Activated T-helper 2 cell treated with anti-CD3 and anti-CD28 coated beads, Interferon-gamma antibody, Interleukin-2, Interleukin-4, amounts not matched to agents 10 μg/mL and 5 μg/mL and 100 μg/mL, durations not matched to agents 14 hours and 24 hours and 36 hours (primary cell): ENCODE measurements around the gene AUTS2. TPM values are rescaled to one million over a fixed set of nuclear protein-coding genes. Genes with fewer than 3 reads are reported as not detected.
"Not testable (repeated sequence)": the region's sequence is repeated elsewhere in the genome, so short reads cannot be mapped to it uniquely, and the experiment has no call there.

Source experiments
- DNase-seq: peaks from one replicate; pipeline ENCODE4 v3.0.0; 2021; ENCODE audit warnings: low spot score
- H3K27ac Mint-ChIP-seq: one replicate; pipeline ENCODE4 v1.8.0; 2021; ENCODE audit warnings: mixed read lengths
- H3K27me3 Mint-ChIP-seq: one replicate; pipeline ENCODE4 v1.8.0; 2021; ENCODE audit warnings: low read depth, mixed read lengths
- H3K36me3 Mint-ChIP-seq: one replicate; pipeline ENCODE4 v1.8.0; 2021; ENCODE audit warnings: low read depth, mixed read lengths
- H3K4me1 Mint-ChIP-seq: one replicate; pipeline ENCODE4 v1.8.0; 2021; ENCODE audit warnings: low read depth, mixed read lengths
- H3K4me3 Mint-ChIP-seq: one replicate; pipeline ENCODE4 v1.8.0; 2021; ENCODE audit warnings: low read depth, mild to moderate bottlenecking, moderate library complexity, mixed read lengths
- H3K9me3 Mint-ChIP-seq: one replicate; pipeline ENCODE4 v1.8.0; 2021; ENCODE audit warnings: mixed read lengths
- intact Hi-C: fragments of 100-400 bp; cut with micrococcal nuclease; formaldehyde crosslinking; loops from one replicate; pipeline ENCODE4 v1.15.1; 2023
- total RNA-seq: library from RNA; stranded (reverse); gene quantifications from 2 replicates; pipeline ENCODE4 v1.2.3, GENCODE V29; 2022

The AUTS2 gene
- total RNA-seq, 1 donor from 2014 or later = 1.1 TPM

DNA sequence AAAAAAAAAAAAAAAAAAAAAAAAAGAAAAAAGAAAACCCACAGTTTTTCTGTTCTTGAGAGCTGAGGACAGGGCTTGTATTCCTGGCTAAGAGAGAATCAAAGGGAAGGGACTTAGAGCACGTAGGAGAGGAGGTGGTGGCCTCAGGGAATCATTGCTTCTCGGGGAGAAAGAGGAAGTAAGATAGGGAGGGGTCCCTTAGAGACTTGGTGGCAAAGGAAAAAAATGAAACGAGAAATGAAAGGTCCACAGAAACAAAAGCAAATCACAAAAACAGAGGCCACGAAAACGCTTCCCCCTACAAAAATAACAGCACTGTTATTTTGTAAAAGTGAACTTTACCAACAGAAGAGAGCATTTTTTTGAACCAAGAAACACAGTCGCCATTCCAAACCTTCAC lies 1210.6 kb downstream of the AUTS2 start:
- Mint-ChIP-seq H3K4me3 (no peak overlapping the region), H3K27ac (no peak overlapping the region), H3K9me3 (peaks cover 4% of the 10 kb centered on the region), H3K4me1 (no peaks in the 10 kb centered on the region), H3K27me3 (no peaks in the 10 kb centered on the region), H3K36me3 (no peaks in the 10 kb centered on the region)
- DNase-seq = no peak
- intact Hi-C loops = no loop called here

GRCh38 chr7:70810558-70811139 lies 1212.4 kb downstream of the AUTS2 start:
- Mint-ChIP-seq H3K4me1 (no peaks in the 10 kb centered on the region), H3K27ac (no peak overlapping the region), H3K9me3 (peaks cover 4% of the 10 kb centered on the region), H3K27me3 (no peaks in the 10 kb centered on the region), H3K36me3 (no peaks in the 10 kb centered on the region), H3K4me3 (no peak overlapping the region)
- intact Hi-C loops = no loop called here
- DNase-seq = no peak

DNA sequence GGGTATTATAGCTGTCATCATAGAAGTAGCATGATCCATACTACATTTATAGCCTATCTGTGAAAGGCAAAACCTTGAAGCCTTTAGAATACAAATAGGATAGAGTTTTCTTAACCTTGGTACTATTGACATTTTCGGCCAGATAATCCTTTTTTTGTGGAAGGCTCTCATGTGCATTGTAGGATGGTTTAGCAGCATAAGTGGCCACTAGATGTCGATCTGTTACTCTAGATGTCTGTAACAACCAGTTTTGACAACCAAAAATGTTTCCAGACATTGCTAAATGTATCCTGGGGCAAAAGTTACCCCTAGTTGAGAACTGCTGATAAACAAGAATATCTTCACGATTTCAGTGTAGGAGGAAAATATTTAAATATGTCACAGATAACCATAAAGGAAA lies 1214.2 kb downstream of the AUTS2 start:
- H3K9me3 Mint-ChIP-seq = peaks cover 6% of the 10 kb centered on the region
- no peaks in the 10 kb centered on the region for H3K36me3 Mint-ChIP-seq
- no peak overlapping the region for H3K27ac Mint-ChIP-seq
- no peak for DNase-seq
- no peak overlapping the region for H3K4me3 Mint-ChIP-seq
- no peaks in the 10 kb centered on the region for H3K4me1 Mint-ChIP-seq
- intact Hi-C loops = no loop called here
- H3K27me3 Mint-ChIP-seq = no peaks in the 10 kb centered on the region

DNA sequence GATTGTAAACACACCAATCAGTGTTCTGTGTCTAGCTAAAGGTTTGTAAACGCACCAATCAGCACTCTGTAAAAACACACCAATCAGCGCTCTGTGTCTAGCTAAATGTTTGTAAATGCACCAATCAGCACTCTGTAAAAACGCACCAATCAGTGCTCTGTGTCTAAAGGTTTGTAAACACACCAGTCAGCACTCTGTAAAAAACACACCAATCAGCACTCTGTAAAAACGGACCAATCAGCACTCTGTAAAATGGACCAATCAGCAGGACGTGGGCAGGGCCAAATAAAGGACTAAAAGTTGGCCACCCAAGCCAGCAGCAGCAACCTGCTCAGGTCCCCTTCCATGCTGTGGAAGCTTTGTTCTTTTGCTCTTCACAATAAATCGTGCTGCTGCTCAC lies 1224.2 kb downstream of the AUTS2 start:
- DNase-seq, H3K36me3 Mint-ChIP-seq, H3K4me3 Mint-ChIP-seq, intact Hi-C loops, H3K27me3 Mint-ChIP-seq, H3K4me1 Mint-ChIP-seq, H3K27ac Mint-ChIP-seq: not testable (repeated sequence)
- H3K9me3 Mint-ChIP-seq = peaks cover 28% of the 10 kb centered on the region

- intact Hi-C loops = loop anchor here (1.0 kb wide), 1 partner anchor 907 kb away; no protein-coding TSS in a partner anchor
Measured at GRCh38 chr7:70829221-70830059, 1231.2 kb downstream of the AUTS2 start.

GRCh38 chr7:70830060-70830395 lies 1231.8 kb downstream of the AUTS2 start:
- Mint-ChIP-seq H3K4me3 (no peak overlapping the region), H3K27ac (no peak overlapping the region), H3K36me3 (no peaks in the 10 kb centered on the region), H3K4me1 (peaks cover 6% of the 10 kb centered on the region), H3K27me3 (peaks cover 4% of the 10 kb centered on the region), H3K9me3 (peaks cover 3% of the 10 kb centered on the region)
- intact Hi-C loops = no loop called here
- DNase-seq = no peak

More at GRCh38 chr7:70829221-70830059, 1231.2 kb downstream of the AUTS2 start:
- peak; percentile 46 for DNase-seq
- no peaks in the 10 kb centered on the region for H3K36me3 Mint-ChIP-seq
- H3K4me3 Mint-ChIP-seq = no peak overlapping the region
- H3K9me3 Mint-ChIP-seq = no peaks in the 10 kb centered on the region
- H3K4me1 Mint-ChIP-seq = peaks cover 6% of the 10 kb centered on the region
- H3K27me3 Mint-ChIP-seq = peaks cover 4% of the 10 kb centered on the region
- H3K27ac Mint-ChIP-seq = no peak overlapping the region

DNA sequence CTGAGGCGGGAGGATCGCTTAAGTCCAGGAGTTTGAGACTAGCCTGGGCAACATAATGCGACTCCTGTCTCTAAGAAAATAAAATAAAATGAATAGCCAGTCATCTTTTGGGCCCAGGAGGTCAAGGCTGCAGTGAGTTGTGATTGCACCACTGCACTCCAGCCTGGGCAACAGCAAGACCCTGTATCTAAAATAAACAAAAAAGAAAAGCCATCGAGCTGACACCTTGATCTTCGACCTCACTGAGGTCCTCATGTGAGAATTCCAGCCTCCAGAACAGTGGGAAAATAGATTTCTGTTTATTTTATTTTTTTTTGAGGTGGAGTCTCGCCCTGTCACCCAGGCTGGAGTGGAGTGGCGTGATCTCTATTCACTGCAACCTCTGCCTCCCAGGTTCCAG lies 1232.2 kb downstream of the AUTS2 start:
- peaks cover 4% of the 10 kb centered on the region for H3K27me3 Mint-ChIP-seq
- DNase-seq = no peak
- intact Hi-C loops = no loop called here
- H3K27ac Mint-ChIP-seq = no peak overlapping the region
- H3K36me3 Mint-ChIP-seq = no peaks in the 10 kb centered on the region
- peaks cover 6% of the 10 kb centered on the region for H3K4me1 Mint-ChIP-seq
- no peak overlapping the region for H3K4me3 Mint-ChIP-seq
- H3K9me3 Mint-ChIP-seq = peaks cover 3% of the 10 kb centered on the region

DNA sequence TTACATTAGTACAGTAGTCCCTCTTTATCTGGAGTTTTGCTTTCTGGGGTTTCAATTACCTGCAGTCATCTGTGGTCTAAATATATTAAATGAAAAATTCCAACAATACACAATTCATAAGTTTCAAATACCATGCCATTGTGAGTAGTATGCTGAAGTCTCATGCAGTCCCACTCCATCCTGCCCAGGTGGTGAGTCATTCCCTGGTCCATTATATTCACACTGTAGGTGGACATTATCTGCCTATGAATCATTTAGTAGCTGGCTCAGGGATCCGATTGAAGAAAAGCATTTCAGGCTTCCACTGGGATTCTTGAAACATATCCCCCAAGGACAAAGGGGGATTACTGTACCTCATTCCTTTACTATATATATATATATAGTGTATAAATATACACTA lies 1235.5 kb downstream of the AUTS2 start:
- Mint-ChIP-seq H3K27ac (no peak overlapping the region), H3K36me3 (no peaks in the 10 kb centered on the region), H3K27me3 (peaks cover 4% of the 10 kb centered on the region), H3K4me1 (peaks cover 6% of the 10 kb centered on the region), H3K4me3 (no peak overlapping the region), H3K9me3 (peaks cover 9% of the 10 kb centered on the region)
- no peak for DNase-seq
- intact Hi-C loops = no loop called here

- Mint-ChIP-seq H3K36me3 (no peaks in the 10 kb centered on the region), H3K4me3 (no peak overlapping the region), H3K4me1 (peaks cover 3% of the 10 kb centered on the region), H3K27ac (no peak overlapping the region), H3K9me3 (peaks cover 9% of the 10 kb centered on the region), H3K27me3 (peaks cover 4% of the 10 kb centered on the region)
- intact Hi-C loops = no loop called here
- no peak for DNase-seq
Measured at GRCh38 chr7:70834424-70834823, 1236.1 kb downstream of the AUTS2 start.

GRCh38 chr7:70835658-70836057 lies 1237.4 kb downstream of the AUTS2 start:
- no peak overlapping the region for H3K4me3 Mint-ChIP-seq
- peaks cover 16% of the 10 kb centered on the region for H3K9me3 Mint-ChIP-seq
- H3K4me1 Mint-ChIP-seq = no peaks in the 10 kb centered on the region
- DNase-seq = no peak
- H3K27ac Mint-ChIP-seq = no peak overlapping the region
- intact Hi-C loops = no loop called here
- H3K27me3 Mint-ChIP-seq = no peaks in the 10 kb centered on the region
- no peaks in the 10 kb centered on the region for H3K36me3 Mint-ChIP-seq

DNA sequence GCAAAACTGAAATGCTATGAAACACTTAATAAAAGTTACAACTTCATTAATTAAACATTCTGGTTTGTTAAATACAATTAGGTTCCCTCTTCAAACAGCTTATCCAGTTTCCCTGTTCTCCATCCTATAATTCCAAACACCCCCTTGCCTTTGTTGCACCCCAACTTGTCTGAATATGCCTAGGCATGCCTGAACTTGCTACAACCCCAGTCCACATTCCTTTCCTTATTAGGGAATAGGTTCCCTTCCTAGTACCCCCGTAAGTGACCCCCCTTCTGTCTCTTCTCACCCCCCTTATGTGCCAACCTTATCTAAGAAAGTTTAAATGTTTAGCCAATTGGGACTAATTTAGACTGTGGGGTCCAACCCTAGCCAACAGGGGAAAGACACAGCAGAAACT lies 1238.0 kb downstream of the AUTS2 start:
- DNase-seq = no peak
- Mint-ChIP-seq H3K4me3 (no peak overlapping the region), H3K27ac (no peak overlapping the region)

GRCh38 chr7:70836946-70837345 lies 1238.7 kb downstream of the AUTS2 start:
- H3K4me1 Mint-ChIP-seq = no peaks in the 10 kb centered on the region
- no peak overlapping the region for H3K27ac Mint-ChIP-seq
- peaks cover 22% of the 10 kb centered on the region for H3K9me3 Mint-ChIP-seq
- H3K27me3 Mint-ChIP-seq = no peaks in the 10 kb centered on the region
- no peak for DNase-seq
- intact Hi-C loops = no loop called here
- no peaks in the 10 kb centered on the region for H3K36me3 Mint-ChIP-seq
- H3K4me3 Mint-ChIP-seq = no peak overlapping the region

More for the DNA sequence above, 1238.0 kb downstream of the AUTS2 start:
- no peaks in the 10 kb centered on the region for H3K4me1 Mint-ChIP-seq
- intact Hi-C loops = no loop called here
- H3K36me3 Mint-ChIP-seq = no peaks in the 10 kb centered on the region
- H3K9me3 Mint-ChIP-seq = peaks cover 21% of the 10 kb centered on the region
- no peaks in the 10 kb centered on the region for H3K27me3 Mint-ChIP-seq

- intact Hi-C loops = no loop called here
- no peak overlapping the region for H3K4me3 Mint-ChIP-seq
- DNase-seq = no peak
- no peaks in the 10 kb centered on the region for H3K4me1 Mint-ChIP-seq
- no peak overlapping the region for H3K27ac Mint-ChIP-seq
- H3K9me3 Mint-ChIP-seq = peaks cover 28% of the 10 kb centered on the region
- H3K36me3 Mint-ChIP-seq = no peaks in the 10 kb centered on the region
- H3K27me3 Mint-ChIP-seq = no peaks in the 10 kb centered on the region
Measured at GRCh38 chr7:70837589-70837988, 1239.3 kb downstream of the AUTS2 start.
